Astrocyte (in vitro differentiated cells and primary cell): ENCODE data around the gene LHFPL5. TPM values are rescaled to one million over a fixed set of nuclear protein-coding genes. Genes with fewer than 3 reads are reported as not detected.

ENCODE experiments used
- DNase-seq: peaks from one replicate; pipeline ENCODE4 v3.0.0-alpha.2; 2010; ENCODE audit warnings: low read depth
- FAIRE-seq: peaks from 2 replicates; lab custom pipeline; 2011; peaks lifted over from hg19 to GRCh38; lab: Jason Lieb, UNC
- H2AFZ ChIP-seq: 2 replicates; pipeline ENCODE4 v1.6.0; 2012; ENCODE audit warnings: low read depth, low read length, inconsistent platforms
- H3K27ac ChIP-seq: 2 replicates; pipeline ENCODE4 v1.5.1; 2011; ENCODE audit warnings: low read depth, low read length, inconsistent platforms
- H3K27me3 ChIP-seq: 2 replicates; pipeline ENCODE4 v1.6.0; 2011; ENCODE audit warnings: low read length, inconsistent platforms; ENCODE audit not compliant: insufficient read depth
- H3K36me3 ChIP-seq: 2 replicates; pipeline ENCODE4 v1.5.1; 2011; ENCODE audit warnings: low read length, inconsistent platforms; ENCODE audit not compliant: insufficient read depth
- H3K4me1 ChIP-seq: 2 replicates; pipeline ENCODE4 v1.5.1; 2011; ENCODE audit warnings: low read length, inconsistent platforms; ENCODE audit not compliant: insufficient read depth
- H3K4me2 ChIP-seq: 2 replicates; pipeline ENCODE4 v1.6.0; 2012; ENCODE audit warnings: low read length, inconsistent platforms
- H3K4me3 ChIP-seq: 2 replicates; pipeline ENCODE4 v1.5.1; 2011; ENCODE audit warnings: low read depth, mild to moderate bottlenecking, low read length, inconsistent platforms; ENCODE audit not compliant: insufficient read depth
- H3K79me2 ChIP-seq: 2 replicates; pipeline ENCODE4 v1.6.0; 2012; ENCODE audit warnings: mild to moderate bottlenecking, low read length, inconsistent platforms; ENCODE audit not compliant: insufficient read depth
- H3K9ac ChIP-seq: 2 replicates; pipeline ENCODE4 v1.6.0; 2012; ENCODE audit warnings: mild to moderate bottlenecking, low read length, inconsistent platforms
- H3K9me3 ChIP-seq: 2 replicates; pipeline ENCODE4 v1.5.1; 2012; ENCODE audit warnings: low read depth, mild to moderate bottlenecking, low read length, inconsistent platforms; ENCODE audit not compliant: insufficient read depth
- H4K20me1 ChIP-seq: 2 replicates; pipeline ENCODE4 v1.6.0; 2012; ENCODE audit warnings: low read length, inconsistent platforms; ENCODE audit not compliant: insufficient read depth
- H3K27ac Mint-ChIP-seq: one replicate; pipeline ENCODE4 v1.8.0; 2021; ENCODE audit warnings: mild to moderate bottlenecking, mixed read lengths; ENCODE audit not compliant: unreplicated experiment
- H3K27me3 Mint-ChIP-seq: one replicate; pipeline ENCODE4 v1.8.0; 2021; ENCODE audit warnings: low read depth, mixed read lengths; ENCODE audit not compliant: unreplicated experiment
- H3K36me3 Mint-ChIP-seq: one replicate; pipeline ENCODE4 v1.8.0; 2021; ENCODE audit warnings: low read depth, mixed read lengths; ENCODE audit not compliant: unreplicated experiment
- H3K4me1 Mint-ChIP-seq: one replicate; pipeline ENCODE4 v1.8.0; 2021; ENCODE audit warnings: low read depth, mixed read lengths; ENCODE audit not compliant: unreplicated experiment
- H3K4me3 Mint-ChIP-seq: one replicate; pipeline ENCODE4 v1.8.0; 2021; ENCODE audit warnings: mild to moderate bottlenecking, moderate library complexity, mixed read lengths; ENCODE audit not compliant: unreplicated experiment
- H3K9me3 Mint-ChIP-seq: one replicate; pipeline ENCODE4 v1.8.0; 2021; ENCODE audit warnings: mild to moderate bottlenecking, mixed read lengths; ENCODE audit not compliant: unreplicated experiment
- CTCF ChIP-seq: IDR thresholded peaks from 2 replicates; pipeline ENCODE4 v1.5.1; 2011; ENCODE audit warnings: low read depth, mild to moderate bottlenecking, inconsistent platforms, low read length, moderate library complexity; ENCODE audit not compliant: insufficient read depth
- EZH2 ChIP-seq: IDR thresholded peaks from 2 replicates; pipeline ENCODE4 v1.6.1; 2012; ENCODE audit warnings: mild to moderate bottlenecking, low read length, inconsistent platforms; ENCODE audit not compliant: insufficient read depth
- total RNA-seq: library from RNA; stranded (reverse); gene quantifications from 2 replicates; pipeline ENCODE4 v1.2.1, GENCODE V29; 2021

LHFPL5 gene
- total RNA-seq, 1 donor from 2014 or later, result not detected

DNA sequence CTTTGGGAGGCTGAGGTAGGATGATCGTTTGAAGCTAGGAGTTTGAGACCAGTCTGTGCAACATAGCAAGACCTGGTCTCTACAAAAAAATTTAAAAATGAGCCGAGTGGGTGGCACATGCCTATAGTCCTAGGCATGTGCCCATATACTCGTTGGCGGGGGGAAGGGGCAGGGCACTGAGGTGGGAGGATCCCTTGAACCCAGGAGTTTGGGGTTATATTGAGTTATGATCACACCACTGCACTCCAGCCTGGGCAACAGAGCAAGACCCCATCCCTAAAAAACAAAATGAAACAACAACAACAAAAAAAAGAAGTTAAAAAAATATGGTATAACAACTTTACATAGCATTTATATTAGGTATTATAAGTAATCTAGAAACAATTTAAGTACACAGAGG lies 47.8 kb downstream of the LHFPL5 start:
- no peaks in the 10 kb centered on the region for H3K9me3 Mint-ChIP-seq
- peaks cover 35% of the 10 kb centered on the region for H3K36me3 ChIP-seq
- FAIRE-seq, result no peak
- H3K9ac ChIP-seq, result no peak overlapping the region
- peaks cover 11% of the 10 kb centered on the region for H3K36me3 Mint-ChIP-seq
- no peak overlapping the region for H3K4me3 ChIP-seq
- H3K27ac Mint-ChIP-seq, result no peak overlapping the region
- H2AFZ ChIP-seq, result no peak overlapping the region
- no peaks in the 10 kb centered on the region for H3K9me3 ChIP-seq
- no peaks in the 10 kb centered on the region for H3K4me1 Mint-ChIP-seq
- no peaks in the 10 kb centered on the region for H3K27me3 Mint-ChIP-seq
- H4K20me1 ChIP-seq, result no peaks in the 10 kb centered on the region
- H3K4me2 ChIP-seq, result no peak overlapping the region
- no peak overlapping the region for H3K27ac ChIP-seq
- H3K79me2 ChIP-seq, result no peaks in the 10 kb centered on the region
- DNase-seq, result no peak
- H3K4me1 ChIP-seq, result no peaks in the 10 kb centered on the region
- no peak overlapping the region for H3K4me3 Mint-ChIP-seq
- no peak for TF ChIP-seq EZH2
- TF ChIP-seq CTCF, result no peak
- H3K27me3 ChIP-seq, result no peaks in the 10 kb centered on the region

GRCh38 chr6:35856250-35856649 lies 51.1 kb downstream of the LHFPL5 start:
- no peaks in the 10 kb centered on the region for H3K79me2 ChIP-seq
- no peak overlapping the region for H3K9ac ChIP-seq
- H3K36me3 ChIP-seq, result peaks cover 44% of the 10 kb centered on the region
- no peak overlapping the region for H3K4me3 Mint-ChIP-seq
- no peak for FAIRE-seq
- no peaks in the 10 kb centered on the region for H3K27me3 Mint-ChIP-seq
- H3K9me3 Mint-ChIP-seq, result no peaks in the 10 kb centered on the region
- DNase-seq, result no peak
- no peaks in the 10 kb centered on the region for H3K27me3 ChIP-seq
- H3K4me1 ChIP-seq, result no peaks in the 10 kb centered on the region
- TF ChIP-seq EZH2 (no peak), CTCF (no peak)
- no peak overlapping the region for H3K4me2 ChIP-seq
- H2AFZ ChIP-seq, result no peak overlapping the region
- no peak overlapping the region for H3K4me3 ChIP-seq
- H3K9me3 ChIP-seq, result no peaks in the 10 kb centered on the region
- H3K27ac ChIP-seq, result no peak overlapping the region
- no peak overlapping the region for H3K27ac Mint-ChIP-seq
- H3K36me3 Mint-ChIP-seq, result peaks cover 13% of the 10 kb centered on the region
- peaks cover 2% of the 10 kb centered on the region for H4K20me1 ChIP-seq
- no peaks in the 10 kb centered on the region for H3K4me1 Mint-ChIP-seq

GRCh38 chr6:35857853-35858252 lies 52.7 kb downstream of the LHFPL5 start:
- no peaks in the 10 kb centered on the region for H3K27me3 Mint-ChIP-seq
- H3K36me3 Mint-ChIP-seq, result peaks cover 17% of the 10 kb centered on the region
- no peak for TF ChIP-seq EZH2
- TF ChIP-seq CTCF, result no peak
- no peaks in the 10 kb centered on the region for H3K4me1 ChIP-seq
- no peaks in the 10 kb centered on the region for H3K4me1 Mint-ChIP-seq
- FAIRE-seq (no peak), DNase-seq (no peak)
- peaks cover 13% of the 10 kb centered on the region for H4K20me1 ChIP-seq
- no peak overlapping the region for H3K4me2 ChIP-seq
- H3K27me3 ChIP-seq, result no peaks in the 10 kb centered on the region
- no peak overlapping the region for H3K27ac ChIP-seq
- no peaks in the 10 kb centered on the region for H3K9me3 ChIP-seq
- H3K36me3 ChIP-seq, result peaks cover 37% of the 10 kb centered on the region
- H3K79me2 ChIP-seq, result peaks cover 5% of the 10 kb centered on the region
- H3K4me3 ChIP-seq, result no peak overlapping the region
- H3K9ac ChIP-seq, result no peak overlapping the region
- H2AFZ ChIP-seq, result no peak overlapping the region
- no peaks in the 10 kb centered on the region for H3K9me3 Mint-ChIP-seq
- no peak overlapping the region for H3K27ac Mint-ChIP-seq
- H3K4me3 Mint-ChIP-seq, result no peak overlapping the region
